Stomach (tissue), 4 donors: Measurements from ENCODE around the gene RETREG1.

Experiments used
- POLR2AphosphoS5 ChIP-seq, 3 donors: sonication (generic); formaldehyde crosslinking; IDR thresholded peaks; one replicate each; pipeline ENCODE4 v1.6.1; 2016; ENCODE audit warnings: antibody characterized with exemption in 3 of 3
- TF ChIP-seq, protein P1 (sequence below), 7 experiments: fragments of 450-650 bp in 4 of 7; fragments of 200-600 bp in 3 of 7; sonication (generic) in 3 of 7; IDR thresholded peaks; one replicate each; pipeline ENCODE4 v1.5.1; 2016 to 2019; ENCODE audit warnings: antibody characterized with exemption in 7 of 7, control low read depth in 2 of 7, mild to moderate bottlenecking in 1 of 7

DNA sequence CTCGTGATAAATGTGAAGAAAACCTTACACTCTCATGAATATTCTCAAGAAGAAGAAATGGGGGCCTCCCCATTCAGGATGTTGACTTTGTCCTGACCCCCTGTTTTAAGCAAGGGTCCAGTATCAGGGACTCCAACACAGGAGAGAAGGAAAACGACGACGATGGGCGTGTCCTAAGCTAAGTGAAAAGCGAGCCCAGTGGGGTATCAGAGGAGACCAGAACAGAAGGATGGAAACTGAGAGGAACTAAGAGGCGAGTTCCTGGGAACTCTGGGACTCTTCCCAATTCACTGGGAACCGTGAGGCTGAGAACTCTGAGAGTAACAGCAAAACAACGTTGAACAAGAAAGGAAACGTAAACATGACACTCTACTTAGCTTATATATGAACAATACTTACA is 14.6 kb downstream of the RETREG1 start:
- TF ChIP-seq, protein P1, sequence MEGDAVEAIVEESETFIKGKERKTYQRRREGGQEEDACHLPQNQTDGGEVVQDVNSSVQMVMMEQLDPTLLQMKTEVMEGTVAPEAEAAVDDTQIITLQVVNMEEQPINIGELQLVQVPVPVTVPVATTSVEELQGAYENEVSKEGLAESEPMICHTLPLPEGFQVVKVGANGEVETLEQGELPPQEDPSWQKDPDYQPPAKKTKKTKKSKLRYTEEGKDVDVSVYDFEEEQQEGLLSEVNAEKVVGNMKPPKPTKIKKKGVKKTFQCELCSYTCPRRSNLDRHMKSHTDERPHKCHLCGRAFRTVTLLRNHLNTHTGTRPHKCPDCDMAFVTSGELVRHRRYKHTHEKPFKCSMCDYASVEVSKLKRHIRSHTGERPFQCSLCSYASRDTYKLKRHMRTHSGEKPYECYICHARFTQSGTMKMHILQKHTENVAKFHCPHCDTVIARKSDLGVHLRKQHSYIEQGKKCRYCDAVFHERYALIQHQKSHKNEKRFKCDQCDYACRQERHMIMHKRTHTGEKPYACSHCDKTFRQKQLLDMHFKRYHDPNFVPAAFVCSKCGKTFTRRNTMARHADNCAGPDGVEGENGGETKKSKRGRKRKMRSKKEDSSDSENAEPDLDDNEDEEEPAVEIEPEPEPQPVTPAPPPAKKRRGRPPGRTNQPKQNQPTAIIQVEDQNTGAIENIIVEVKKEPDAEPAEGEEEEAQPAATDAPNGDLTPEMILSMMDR (IDR thresholded peaks at IDR 0.05) = no peak
- no peak for TF ChIP-seq POLR2AphosphoS5 (IDR thresholded peaks at IDR 0.05)
